GM23248 (cell line): ENCODE measurements around the gene KAZN. TPM values are rescaled to one million over a fixed set of nuclear protein-coding genes. Genes with fewer than 3 reads are reported as not detected.

Source experiments
- DNase-seq: peaks from one replicate; pipeline ENCODE4 v3.0.0-alpha.2; 2015
- H2AFZ ChIP-seq: fragments of 200-600 bp; sonication (generic); 2 replicates; pipeline ENCODE4 v1.6.1; 2016; ENCODE audit warnings: antibody characterized with exemption
- H3F3A ChIP-seq: fragments of 200-600 bp; sonication (generic); 2 replicates; pipeline ENCODE4 v1.6.1; 2016; ENCODE audit warnings: mild to moderate bottlenecking, antibody characterized with exemption, mixed run types; ENCODE audit not compliant: insufficient read depth
- H3K27ac ChIP-seq: fragments of 200-600 bp; sonication (generic); 2 replicates; pipeline ENCODE4 v1.5.1; 2016; ENCODE audit warnings: mild to moderate bottlenecking
- H3K27me3 ChIP-seq: fragments of 200-600 bp; sonication (generic); replicated peaks from 2 replicates; pipeline ENCODE4 v1.6.1; 2016; ENCODE audit warnings: mild to moderate bottlenecking; ENCODE audit not compliant: insufficient read depth
- H3K36me3 ChIP-seq: fragments of 200-600 bp; sonication (generic); 2 replicates; pipeline ENCODE4 v1.6.1; 2016; ENCODE audit warnings: low read depth, mild to moderate bottlenecking
- H3K4me1 ChIP-seq: fragments of 200-600 bp; sonication (generic); 2 replicates; pipeline ENCODE4 v1.6.1; 2016; ENCODE audit warnings: mild to moderate bottlenecking; ENCODE audit not compliant: insufficient read depth
- H3K4me2 ChIP-seq: fragments of 200-600 bp; sonication (generic); one replicate; pipeline ENCODE4 v1.6.1; 2016; ENCODE audit warnings: mild to moderate bottlenecking; ENCODE audit not compliant: unreplicated experiment
- H3K4me3 ChIP-seq: fragments of 200-600 bp; sonication (generic); 2 replicates; pipeline ENCODE4 v1.5.1; 2016; ENCODE audit warnings: mild to moderate bottlenecking
- H3K79me2 ChIP-seq: fragments of 200-600 bp; sonication (generic); 2 replicates; pipeline ENCODE4 v1.6.1; 2016; ENCODE audit warnings: mild to moderate bottlenecking; ENCODE audit not compliant: insufficient read depth
- H3K9ac ChIP-seq: fragments of 200-600 bp; sonication (generic); 2 replicates; pipeline ENCODE4 v1.6.1; 2016; ENCODE audit warnings: mild to moderate bottlenecking
- H3K9me2 ChIP-seq: fragments of 200-600 bp; sonication (generic); 2 replicates; pipeline ENCODE4 v1.6.1; 2016; ENCODE audit warnings: mixed run types, mild to moderate bottlenecking, moderate library complexity; ENCODE audit not compliant: insufficient read depth
- H3K9me3 ChIP-seq: fragments of 200-600 bp; sonication (generic); one replicate; pipeline ENCODE4 v1.6.1; 2017; ENCODE audit warnings: low read depth
- H4K20me1 ChIP-seq: fragments of 200-600 bp; sonication (generic); 2 replicates; pipeline ENCODE4 v1.6.0; 2016; ENCODE audit not compliant: insufficient read depth
- EZH2 ChIP-seq: fragments of 200-600 bp; sonication (generic); IDR thresholded peaks from 2 replicates; pipeline ENCODE4 v1.6.1; 2018; ENCODE audit warnings: antibody characterized with exemption, mild to moderate bottlenecking; ENCODE audit not compliant: insufficient read depth, poor library complexity, severe bottlenecking
- EZH2phosphoT487 ChIP-seq: fragments of 200-600 bp; sonication (generic); IDR thresholded peaks from 2 replicates; pipeline ENCODE4 v1.6.1; 2018; ENCODE audit warnings: antibody characterized with exemption, moderate library complexity, mild to moderate bottlenecking, low read depth; ENCODE audit not compliant: insufficient read depth
- WGBS, 2 experiments: methylation state at CpG; one replicate each; pipeline ENCODE4 v1.1.6; 2015 to 2017; ENCODE audit warnings: low lambda C conversion rate in 2 of 2, low coverage in 1 of 2; ENCODE audit errors: missing lambda C conversion rate in 2 of 2; 5-methylcytosine and 5-hydroxymethylcytosine counted together
- in situ Hi-C: fragments of 300-500 bp; cut with MboI; formaldehyde crosslinking; loops from 2 replicates; pipeline ENCODE4 v1.15.0; 2020
- polyA plus RNA-seq: library from polyadenylated mRNA; unstranded; fragments of >200 nt; fragmentation: Nextera tagmentation; extraction: Ambion mirVana; gene quantifications from 2 replicates; pipeline ENCODE4 v1.2.1, GENCODE V29; 2016
- total RNA-seq: library from RNA; depleted of rRNA; stranded (reverse); fragments of >200 nt; shearing (Covaris generic); gene quantifications from 2 replicates; pipeline ENCODE4 v1.2.3, GENCODE V29; 2014

The KAZN gene
- total and polyA plus RNA-seq, 2 experiments from 2014 or later: 4.9 to 7.2 TPM

GRCh38 chr1:14774988-14775387 is 176.5 kb downstream of the KAZN start:
- no peaks in the 10 kb centered on the region for H3K79me2 ChIP-seq
- H2AFZ ChIP-seq: no peak overlapping the region
- no peak overlapping the region for H3K9ac ChIP-seq
- no peaks in the 10 kb centered on the region for H3K9me2 ChIP-seq
- peaks cover 4% of the 10 kb centered on the region; the same call in 1 of the 2 replicates for H3K4me1 ChIP-seq
- no peaks in the 10 kb centered on the region for H3K27me3 ChIP-seq
- no peaks in the 10 kb centered on the region for H4K20me1 ChIP-seq
- H3K27ac ChIP-seq: no peak overlapping the region
- peaks cover 5% of the 10 kb centered on the region for H3F3A ChIP-seq
- no peak overlapping the region for H3K4me2 ChIP-seq
- no peak for DNase-seq
- no peak overlapping the region for H3K4me3 ChIP-seq
- H3K9me3 ChIP-seq: no peaks in the 10 kb centered on the region
- no peak for TF ChIP-seq EZH2
- no peak for TF ChIP-seq EZH2phosphoT487
- in situ Hi-C loops: no loop called here
- H3K36me3 ChIP-seq: no peaks in the 10 kb centered on the region
- WGBS, 2 experiments: 66 to 68% methylated on average over 4 of the region's 4 CpGs

- Histone ChIP-seq H3K27ac (no peak overlapping the region), H2AFZ (no peak overlapping the region), H4K20me1 (no peaks in the 10 kb centered on the region), H3F3A (peaks cover 10% of the 10 kb centered on the region), H3K9me3 (no peaks in the 10 kb centered on the region), H3K9ac (no peak overlapping the region), H3K9me2 (no peaks in the 10 kb centered on the region), H3K27me3 (no peaks in the 10 kb centered on the region), H3K36me3 (no peaks in the 10 kb centered on the region), H3K4me2 (no peak overlapping the region), H3K79me2 (no peaks in the 10 kb centered on the region), H3K4me1 (peaks cover 9% of the 10 kb centered on the region; the same call in 1 of the 2 replicates), H3K4me3 (no peak overlapping the region)
- no peak for TF ChIP-seq EZH2
- no peak for TF ChIP-seq EZH2phosphoT487
- no peak for DNase-seq
- 89 to 95% methylated on average over 10 of the region's 10 CpGs for WGBS, 2 experiments
- in situ Hi-C loops: no loop called here
Measured at GRCh38 chr1:14775434-14775833, 176.9 kb downstream of the KAZN start.

GRCh38 chr1:14777516-14778506 is 179.3 kb downstream of the KAZN start:
- Histone ChIP-seq H3K9me3 (no peaks in the 10 kb centered on the region), H2AFZ (no peak overlapping the region), H3K9ac (no peak overlapping the region), H3K27me3 (no peaks in the 10 kb centered on the region), H3K4me3 (no peak overlapping the region), H3F3A (peaks cover 12% of the 10 kb centered on the region), H3K27ac (no peak overlapping the region), H3K79me2 (no peaks in the 10 kb centered on the region), H3K4me1 (peaks cover 12% of the 10 kb centered on the region; the same call in 1 of the 2 replicates), H4K20me1 (no peaks in the 10 kb centered on the region), H3K9me2 (no peaks in the 10 kb centered on the region), H3K4me2 (no peak overlapping the region), H3K36me3 (no peaks in the 10 kb centered on the region)
- in situ Hi-C loops: no loop called here
- WGBS, 2 experiments: 79 to 82% methylated on average over 11 of the region's 11 CpGs
- TF ChIP-seq EZH2phosphoT487: no peak
- TF ChIP-seq EZH2: no peak
- no peak for DNase-seq

- no peaks in the 10 kb centered on the region for H3K9me3 ChIP-seq
- H4K20me1 ChIP-seq: no peaks in the 10 kb centered on the region
- no peaks in the 10 kb centered on the region for H3K9me2 ChIP-seq
- no peak overlapping the region for H3K9ac ChIP-seq
- no peak overlapping the region for H2AFZ ChIP-seq
- H3K4me2 ChIP-seq: no peak overlapping the region
- TF ChIP-seq EZH2 (no peak), EZH2phosphoT487 (no peak)
- no peaks in the 10 kb centered on the region for H3K36me3 ChIP-seq
- peaks cover 12% of the 10 kb centered on the region for H3F3A ChIP-seq
- H3K79me2 ChIP-seq: no peaks in the 10 kb centered on the region
- in situ Hi-C loops: no loop called here
- H3K4me1 ChIP-seq: peaks cover 12% of the 10 kb centered on the region; the same call in 1 of the 2 replicates
- no peak overlapping the region for H3K27ac ChIP-seq
- H3K4me3 ChIP-seq: no peak overlapping the region
- 75 to 94% methylated on average over 3 of the region's 3 CpGs for WGBS, 2 experiments
- DNase-seq: no peak
- no peaks in the 10 kb centered on the region for H3K27me3 ChIP-seq
Measured at GRCh38 chr1:14778541-14778897, 180.0 kb downstream of the KAZN start.
